Measurements from ENCODE around the gene FRMPD2. TPM values are rescaled to one million over a fixed set of nuclear protein-coding genes. Genes with fewer than 3 reads are reported as not detected.

FRMPD2 gene
- total RNA-seq, 1 donor from 2014 or later, result not detected

DNA sequence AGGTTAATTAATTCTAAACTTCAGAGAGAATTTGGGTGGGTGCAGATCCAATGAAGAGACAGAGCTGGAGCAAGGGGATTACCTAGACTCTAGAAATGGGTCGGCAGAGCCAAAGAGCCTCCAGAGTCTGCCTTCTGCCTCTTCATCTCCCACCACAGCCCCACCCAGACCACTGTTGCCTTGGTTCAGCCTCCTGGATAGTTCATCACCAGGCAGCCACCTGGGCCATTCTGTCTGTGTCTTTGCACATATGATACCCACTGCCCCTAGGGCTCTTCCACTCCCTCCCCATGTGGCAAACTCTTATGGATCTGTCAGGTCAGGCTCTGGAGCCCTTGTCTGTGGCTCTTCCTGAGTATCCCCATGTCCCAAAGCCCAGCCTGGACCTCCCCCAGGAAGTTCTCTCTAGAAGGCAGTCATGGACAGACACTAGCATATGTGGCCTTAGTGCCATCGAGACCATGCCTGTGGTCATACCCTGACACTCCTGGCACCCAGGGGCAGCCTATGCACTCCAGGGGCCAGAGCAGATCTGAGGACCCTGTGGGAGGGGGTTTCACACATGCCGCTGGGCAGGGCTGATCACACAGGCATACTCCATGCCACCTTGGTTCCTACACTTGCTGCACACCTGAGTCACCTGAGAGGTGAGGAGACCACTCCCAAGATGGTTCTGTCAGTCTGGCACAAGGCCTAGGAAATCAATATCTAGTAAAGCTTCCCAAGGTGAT, 41.6 kb downstream of the FRMPD2 start:
- H3K9me3 Mint-ChIP-seq (ENCODE audit: low read depth), result no peaks in the 10 kb centered on the region
- H3K27ac Mint-ChIP-seq (ENCODE audit: unreplicated experiment), result no peak overlapping the region
- no peak for DNase-seq (ENCODE audit: low spot score)
- no peak overlapping the region for H3K4me3 Mint-ChIP-seq (ENCODE audit: unreplicated experiment)
- H3K4me1 Mint-ChIP-seq (ENCODE audit: low read depth), result no peaks in the 10 kb centered on the region
- TF ChIP-seq, protein P1, sequence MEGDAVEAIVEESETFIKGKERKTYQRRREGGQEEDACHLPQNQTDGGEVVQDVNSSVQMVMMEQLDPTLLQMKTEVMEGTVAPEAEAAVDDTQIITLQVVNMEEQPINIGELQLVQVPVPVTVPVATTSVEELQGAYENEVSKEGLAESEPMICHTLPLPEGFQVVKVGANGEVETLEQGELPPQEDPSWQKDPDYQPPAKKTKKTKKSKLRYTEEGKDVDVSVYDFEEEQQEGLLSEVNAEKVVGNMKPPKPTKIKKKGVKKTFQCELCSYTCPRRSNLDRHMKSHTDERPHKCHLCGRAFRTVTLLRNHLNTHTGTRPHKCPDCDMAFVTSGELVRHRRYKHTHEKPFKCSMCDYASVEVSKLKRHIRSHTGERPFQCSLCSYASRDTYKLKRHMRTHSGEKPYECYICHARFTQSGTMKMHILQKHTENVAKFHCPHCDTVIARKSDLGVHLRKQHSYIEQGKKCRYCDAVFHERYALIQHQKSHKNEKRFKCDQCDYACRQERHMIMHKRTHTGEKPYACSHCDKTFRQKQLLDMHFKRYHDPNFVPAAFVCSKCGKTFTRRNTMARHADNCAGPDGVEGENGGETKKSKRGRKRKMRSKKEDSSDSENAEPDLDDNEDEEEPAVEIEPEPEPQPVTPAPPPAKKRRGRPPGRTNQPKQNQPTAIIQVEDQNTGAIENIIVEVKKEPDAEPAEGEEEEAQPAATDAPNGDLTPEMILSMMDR (IDR thresholded peaks at IDR 0.05), result no peak
- H3K27me3 Mint-ChIP-seq (ENCODE audit: low read depth), result peaks cover 3% of the 10 kb centered on the region
- H3K36me3 Mint-ChIP-seq (ENCODE audit: low read depth), result no peaks in the 10 kb centered on the region

DNA sequence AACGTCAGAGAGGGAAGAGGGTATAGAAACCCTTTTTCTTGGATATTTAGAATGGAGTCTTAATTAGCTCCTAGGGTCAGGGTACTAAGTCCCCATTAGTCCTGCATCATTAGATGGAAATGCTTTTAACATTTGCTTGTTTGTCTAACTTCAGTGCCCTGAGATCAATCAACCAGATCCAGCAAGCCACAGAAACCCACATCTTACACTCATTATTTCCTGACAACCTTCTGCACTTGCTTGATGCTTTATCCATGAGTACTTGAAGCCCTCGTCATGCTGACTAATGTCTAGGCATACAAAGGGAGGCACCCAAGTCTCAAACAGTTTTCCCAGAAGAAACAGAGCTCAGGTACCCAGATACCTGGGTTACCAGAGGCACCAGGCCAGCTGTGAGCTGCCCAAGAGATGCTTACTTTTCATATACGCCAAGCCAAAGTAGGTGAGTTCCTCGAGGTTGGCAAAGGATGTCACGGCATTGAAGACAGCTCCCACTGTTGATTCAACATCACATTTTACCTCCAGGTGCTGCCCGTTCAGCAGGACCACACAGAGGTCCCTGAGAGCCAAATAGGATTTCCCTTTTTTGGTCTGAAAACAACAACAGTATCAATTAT, 42.7 kb downstream of the FRMPD2 start:
- Mint-ChIP-seq H3K27ac (ENCODE audit: unreplicated experiment) (no peak overlapping the region), H3K36me3 (ENCODE audit: low read depth) (no peaks in the 10 kb centered on the region), H3K4me3 (ENCODE audit: unreplicated experiment) (no peak overlapping the region), H3K4me1 (ENCODE audit: low read depth) (no peaks in the 10 kb centered on the region), H3K9me3 (ENCODE audit: low read depth) (no peaks in the 10 kb centered on the region), H3K27me3 (ENCODE audit: low read depth) (peaks cover 8% of the 10 kb centered on the region)
- no peak for DNase-seq (ENCODE audit: low spot score)
- TF ChIP-seq, protein P1 (IDR thresholded peaks at IDR 0.05), result no peak

DNA sequence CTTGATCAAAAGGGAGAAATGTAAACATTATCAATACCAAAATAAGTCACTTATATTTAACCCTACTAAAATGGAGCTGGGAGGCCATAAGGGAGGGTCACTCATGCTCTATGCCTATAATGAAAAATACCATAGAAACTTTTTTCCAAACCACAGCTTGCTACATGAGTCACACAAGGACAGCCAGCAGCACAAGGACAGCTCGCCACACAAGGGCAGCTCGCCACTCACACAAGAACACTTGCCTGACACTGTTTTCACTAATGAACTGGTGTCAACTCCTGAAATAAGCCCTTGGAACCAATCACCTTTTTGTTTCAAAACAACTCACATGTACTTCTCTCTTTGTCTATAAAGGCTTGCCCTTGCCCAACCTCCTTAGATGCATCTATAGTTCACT, 43.3 kb downstream of the FRMPD2 start:
- DNase-seq (ENCODE audit: low spot score), result no peak
- TF ChIP-seq, protein P1 (IDR thresholded peaks at IDR 0.05), result no peak
- Mint-ChIP-seq H3K4me3 (ENCODE audit: unreplicated experiment) (no peak overlapping the region), H3K4me1 (ENCODE audit: low read depth) (no peaks in the 10 kb centered on the region), H3K27ac (ENCODE audit: unreplicated experiment) (no peak overlapping the region), H3K27me3 (ENCODE audit: low read depth) (peaks cover 8% of the 10 kb centered on the region), H3K9me3 (ENCODE audit: low read depth) (no peaks in the 10 kb centered on the region), H3K36me3 (ENCODE audit: low read depth) (no peaks in the 10 kb centered on the region)

DNA sequence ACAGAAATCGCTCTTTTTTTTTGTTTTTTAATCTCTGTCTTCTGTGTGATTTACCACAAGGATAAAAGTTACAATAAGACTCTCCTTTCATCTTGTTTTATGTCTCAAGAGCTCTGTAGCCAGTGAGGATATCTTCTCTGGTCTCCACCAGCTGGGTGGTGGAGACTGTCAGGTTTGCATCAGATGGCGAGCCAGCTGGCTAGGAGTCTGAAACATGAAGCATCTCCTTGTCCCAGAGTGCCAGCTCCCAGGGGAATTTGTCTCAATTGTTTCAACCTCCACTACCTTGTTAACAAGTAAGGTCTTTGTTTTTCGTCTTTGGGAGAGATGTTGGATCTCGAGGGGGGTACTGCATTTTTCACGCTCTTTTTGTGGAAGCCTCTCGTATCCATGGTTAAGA, 47.3 kb downstream of the FRMPD2 start:
- DNase-seq (ENCODE audit: low spot score), result no peak
- Mint-ChIP-seq H3K27ac (ENCODE audit: unreplicated experiment) (no peak overlapping the region), H3K9me3 (ENCODE audit: low read depth) (no peaks in the 10 kb centered on the region), H3K4me3 (ENCODE audit: unreplicated experiment) (no peak overlapping the region), H3K36me3 (ENCODE audit: low read depth) (no peaks in the 10 kb centered on the region), H3K4me1 (ENCODE audit: low read depth) (peaks cover 10% of the 10 kb centered on the region), H3K27me3 (ENCODE audit: low read depth) (peaks cover 10% of the 10 kb centered on the region)
- TF ChIP-seq, protein P1 (IDR thresholded peaks at IDR 0.05), result no peak

DNA sequence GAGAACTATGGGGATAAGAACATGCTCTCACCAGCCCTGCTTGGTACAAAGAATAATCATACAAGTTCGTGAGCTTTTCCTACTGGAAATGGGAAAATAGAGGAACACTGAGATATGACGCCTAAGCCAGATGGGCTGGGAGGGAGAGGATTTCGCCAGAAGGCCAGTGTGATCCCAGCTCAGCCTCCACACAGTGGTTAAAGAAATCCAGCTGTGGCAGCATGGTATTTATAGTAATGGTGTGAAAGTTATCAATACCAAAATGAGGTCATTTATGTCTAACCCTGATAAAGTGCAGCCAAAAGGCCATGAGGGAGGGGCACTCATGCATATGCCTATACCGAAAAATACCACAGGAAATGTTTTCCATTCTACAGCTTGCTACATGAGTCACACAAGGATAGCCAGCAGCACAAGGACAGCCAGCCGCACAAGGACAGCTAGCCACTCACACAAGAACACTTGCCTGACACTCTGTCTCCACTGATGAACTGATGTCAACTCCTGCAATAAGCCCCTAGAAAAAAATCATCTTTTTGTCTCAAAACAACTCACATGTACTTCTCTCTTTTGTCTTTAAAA, 49.4 kb downstream of the FRMPD2 start:
- Mint-ChIP-seq H3K36me3 (ENCODE audit: low read depth) (no peaks in the 10 kb centered on the region), H3K4me1 (ENCODE audit: low read depth) (peaks cover 10% of the 10 kb centered on the region), H3K27me3 (ENCODE audit: low read depth) (peaks cover 20% of the 10 kb centered on the region), H3K4me3 (ENCODE audit: unreplicated experiment) (no peak overlapping the region), H3K9me3 (ENCODE audit: low read depth) (peaks cover 8% of the 10 kb centered on the region), H3K27ac (ENCODE audit: unreplicated experiment) (no peak overlapping the region)
- TF ChIP-seq, protein P1 (IDR thresholded peaks at IDR 0.05), result no peak
- DNase-seq (ENCODE audit: low spot score), result no peak
